ENCODE measurements around the gene PER1.

Gene PER1

DNA sequence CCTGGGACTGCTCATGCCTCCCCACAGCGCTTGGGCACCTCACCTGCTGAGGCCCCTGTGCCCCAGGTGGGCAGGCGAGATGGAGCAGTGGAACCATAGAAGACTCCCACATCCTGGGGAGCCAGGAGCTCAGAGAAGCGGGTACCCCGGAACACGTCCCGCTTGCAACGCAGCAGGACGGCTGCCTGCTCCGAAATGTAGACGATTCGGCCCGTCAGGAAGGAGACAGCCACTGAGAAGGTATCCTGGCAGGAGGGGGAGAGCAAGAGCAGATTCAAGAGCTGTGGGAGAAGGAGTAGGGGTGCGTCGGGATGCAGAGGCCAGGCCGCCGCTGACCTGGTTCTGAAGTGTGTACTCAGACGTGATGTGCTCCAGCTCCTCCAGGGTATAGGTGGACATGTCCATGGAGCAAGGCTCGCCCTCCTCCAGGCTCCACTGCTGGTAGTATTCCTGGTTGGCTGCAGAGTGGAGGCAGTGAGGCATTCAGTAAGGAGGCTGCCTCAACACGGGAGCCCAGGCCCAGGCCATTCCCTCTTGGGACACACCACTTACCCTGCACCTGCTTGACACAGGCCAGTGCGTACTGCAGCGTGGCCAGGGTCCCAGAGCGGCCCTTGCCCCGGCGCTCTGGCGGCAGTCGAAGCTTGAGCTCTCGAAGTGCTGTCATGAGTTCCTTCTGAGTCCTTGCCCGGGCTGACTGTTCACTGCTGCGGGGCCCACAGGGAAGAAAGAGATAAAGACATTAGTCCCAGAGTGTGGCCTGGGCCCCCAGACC is 2.6 kb downstream of the PER1 start:
- Histone ChIP-seq H3K18ac (ENCODE audit: low read depth in 1 of 2, low read length in 2 of 2) (no peak overlapping the region), H2AFZ (ENCODE audit: low read depth, low read length) (no peak overlapping the region), H3K4me3 (ENCODE audit: insufficient read depth in 1 of 2, low read depth in 1 of 2, low read length in 2 of 2) (no peak overlapping the region), H3K9ac (ENCODE audit: low read length) (no peak overlapping the region), H4K91ac (ENCODE audit: low read length) (no peak overlapping the region), H3K27me3 (ENCODE audit: control insufficient read depth in 1 of 2, insufficient read depth in 1 of 2, low read length in 2 of 2) (no peaks in the 10 kb centered on the region), H2BK120ac (ENCODE audit: low read depth, low read length) (no peak overlapping the region), H3K14ac (ENCODE audit: low read length in 2 of 2) (no peak overlapping the region), H3K4me2 (ENCODE audit: low read length, poor library complexity, severe bottlenecking) (no peak overlapping the region), H2AK5ac (ENCODE audit: low read length, severe bottlenecking) (no peak overlapping the region), H3K79me1 (replicated peaks; ENCODE audit: low read length, poor library complexity, severe bottlenecking) (peaks cover 39% of the 10 kb centered on the region), H3K4ac (ENCODE audit: low read depth in 1 of 2, low read length in 2 of 2) (no peak overlapping the region), H2BK12ac (ENCODE audit: low read length in 2 of 2) (no peak overlapping the region), H3K9me3 (ENCODE audit: control insufficient read depth, low read length) (no peaks in the 10 kb centered on the region), H2BK5ac (ENCODE audit: low read depth, low read length, poor library complexity, severe bottlenecking) (no peak overlapping the region), H3K27ac (ENCODE audit: low read length, poor library complexity, severe bottlenecking) (no peak overlapping the region), H2BK15ac (ENCODE audit: low read depth, poor library complexity, severe bottlenecking) (no peak overlapping the region), H3K4me1 (ENCODE audit: control insufficient read depth, insufficient read depth, low read depth, low read length) (peaks cover 36% of the 10 kb centered on the region), H4K8ac (ENCODE audit: low read length) (no peak overlapping the region), H3K23ac (ENCODE audit: low read length in 2 of 2) (no peak overlapping the region), H3K36me3 (ENCODE audit: control insufficient read depth in 1 of 2, insufficient read depth in 2 of 2, low read depth in 1 of 2, low read length in 2 of 2) (peaks cover 52 to 60% of the 10 kb centered on the region in 2 experiments)
- DNase-seq = no peak
- WGBS = 95% methylated on average over 29 of the region's 29 CpGs

GRCh38 chr17:8148560-8148959 is 3.6 kb downstream of the PER1 start:
- no peak overlapping the region for H3K4me3 ChIP-seq (ENCODE audit: insufficient read depth in 1 of 2, low read depth in 1 of 2, low read length in 2 of 2)
- no peak overlapping the region for H3K9ac ChIP-seq (ENCODE audit: low read length)
- peaks cover 38% of the 10 kb centered on the region for H3K79me1 ChIP-seq (replicated peaks; ENCODE audit: low read length, poor library complexity, severe bottlenecking)
- no peak overlapping the region for H2BK120ac ChIP-seq (ENCODE audit: low read depth, low read length)
- no peak overlapping the region for H2AK5ac ChIP-seq (ENCODE audit: low read length, severe bottlenecking)
- H3K27me3 ChIP-seq (ENCODE audit: control insufficient read depth in 1 of 2, insufficient read depth in 1 of 2, low read length in 2 of 2) = no peaks in the 10 kb centered on the region
- no peaks in the 10 kb centered on the region for H3K9me3 ChIP-seq (ENCODE audit: control insufficient read depth, low read length)
- 96% methylated on average over 11 of the region's 13 CpGs for WGBS
- H3K18ac ChIP-seq (ENCODE audit: low read depth in 1 of 2, low read length in 2 of 2) = no peak overlapping the region
- no peak overlapping the region for H3K14ac ChIP-seq (ENCODE audit: low read length in 2 of 2)
- peaks cover 62 to 70% of the 10 kb centered on the region in 2 experiments for H3K36me3 ChIP-seq (ENCODE audit: control insufficient read depth in 1 of 2, insufficient read depth in 2 of 2, low read depth in 1 of 2, low read length in 2 of 2)
- no peak overlapping the region for H4K8ac ChIP-seq (ENCODE audit: low read length)
- no peak overlapping the region for H3K4ac ChIP-seq (ENCODE audit: low read depth in 1 of 2, low read length in 2 of 2)
- H3K23ac ChIP-seq (ENCODE audit: low read length in 2 of 2) = no peak overlapping the region
- no peak for DNase-seq
- peaks cover 29% of the 10 kb centered on the region for H3K4me1 ChIP-seq (ENCODE audit: control insufficient read depth, insufficient read depth, low read depth, low read length)
- H3K4me2 ChIP-seq (ENCODE audit: low read length, poor library complexity, severe bottlenecking) = no peak overlapping the region
- H2BK12ac ChIP-seq (ENCODE audit: low read length in 2 of 2) = no peak overlapping the region
- H2BK5ac ChIP-seq (ENCODE audit: low read depth, low read length, poor library complexity, severe bottlenecking) = no peak overlapping the region
- no peak overlapping the region for H4K91ac ChIP-seq (ENCODE audit: low read length)
- no peak overlapping the region for H2BK15ac ChIP-seq (ENCODE audit: low read depth, poor library complexity, severe bottlenecking)
- no peak overlapping the region for H2AFZ ChIP-seq (ENCODE audit: low read depth, low read length)
- no peak overlapping the region for H3K27ac ChIP-seq (ENCODE audit: low read length, poor library complexity, severe bottlenecking)

DNA sequence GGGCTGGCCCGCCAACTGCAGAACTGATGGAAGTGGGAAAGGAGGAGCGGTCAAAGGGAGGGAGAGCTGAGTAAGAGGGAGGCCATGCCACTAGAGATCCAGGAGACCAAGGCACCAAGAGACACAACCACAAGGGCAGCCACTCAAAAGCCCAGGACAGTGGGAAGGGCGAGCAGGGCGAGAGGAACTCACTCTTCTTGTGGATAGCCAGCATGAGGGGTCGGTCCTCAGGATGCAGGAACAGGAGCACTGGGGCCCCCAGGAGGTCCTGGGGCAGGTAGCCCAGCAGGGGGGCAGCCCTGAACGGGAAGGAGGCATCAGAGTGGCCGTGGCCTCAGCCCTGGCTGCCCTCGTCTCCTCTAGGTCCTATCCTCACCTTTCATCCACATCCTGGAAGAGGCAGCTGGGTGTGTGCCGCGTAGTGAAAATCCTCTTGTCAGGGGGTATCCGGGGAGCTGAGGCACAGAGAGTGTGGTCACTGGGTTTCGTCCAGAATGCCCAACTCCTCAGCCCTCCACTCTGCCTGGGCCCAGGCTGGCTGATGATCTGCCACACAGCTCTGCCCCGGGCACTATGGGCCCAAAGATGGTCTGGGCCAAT is 4.3 kb downstream of the PER1 start:
- Histone ChIP-seq H2AK5ac (ENCODE audit: low read length, severe bottlenecking) (no peak overlapping the region), H3K14ac (ENCODE audit: low read length in 2 of 2) (no peak overlapping the region), H2BK120ac (ENCODE audit: low read depth, low read length) (no peak overlapping the region), H3K23ac (ENCODE audit: low read length in 2 of 2) (no peak overlapping the region), H3K27me3 (ENCODE audit: control insufficient read depth in 1 of 2, insufficient read depth in 1 of 2, low read length in 2 of 2) (no peaks in the 10 kb centered on the region), H3K9ac (ENCODE audit: low read length) (no peak overlapping the region), H3K4me3 (ENCODE audit: insufficient read depth in 1 of 2, low read depth in 1 of 2, low read length in 2 of 2) (no peak overlapping the region), H3K9me3 (ENCODE audit: control insufficient read depth, low read length) (no peaks in the 10 kb centered on the region), H4K8ac (ENCODE audit: low read length) (no peak overlapping the region), H4K91ac (ENCODE audit: low read length) (peak overlapping the region; percentile 10), H3K79me1 (replicated peaks; ENCODE audit: low read length, poor library complexity, severe bottlenecking) (peaks cover 37% of the 10 kb centered on the region), H2BK5ac (ENCODE audit: low read depth, low read length, poor library complexity, severe bottlenecking) (no peak overlapping the region), H3K18ac (ENCODE audit: low read depth in 1 of 2, low read length in 2 of 2) (no peak overlapping the region), H3K4me2 (ENCODE audit: low read length, poor library complexity, severe bottlenecking) (no peak overlapping the region), H2AFZ (ENCODE audit: low read depth, low read length) (no peak overlapping the region), H2BK12ac (ENCODE audit: low read length in 2 of 2) (no peak overlapping the region), H2BK15ac (ENCODE audit: low read depth, poor library complexity, severe bottlenecking) (no peak overlapping the region), H3K27ac (ENCODE audit: low read length, poor library complexity, severe bottlenecking) (no peak overlapping the region), H3K4me1 (ENCODE audit: control insufficient read depth, insufficient read depth, low read depth, low read length) (peaks cover 25% of the 10 kb centered on the region), H3K36me3 (ENCODE audit: control insufficient read depth in 1 of 2, insufficient read depth in 2 of 2, low read depth in 1 of 2, low read length in 2 of 2) (peaks cover 63 to 75% of the 10 kb centered on the region in 2 experiments), H3K4ac (ENCODE audit: low read depth in 1 of 2, low read length in 2 of 2) (no peak overlapping the region)
- 96% methylated on average over 13 of the region's 13 CpGs for WGBS
- no peak for DNase-seq

GRCh38 chr17:8147141-8147804 is 4.9 kb downstream of the PER1 start:
- H3K36me3 ChIP-seq (ENCODE audit: control insufficient read depth in 1 of 2, insufficient read depth in 2 of 2, low read depth in 1 of 2, low read length in 2 of 2) = peaks cover 69 to 81% of the 10 kb centered on the region in 2 experiments
- no peaks in the 10 kb centered on the region for H3K27me3 ChIP-seq (ENCODE audit: control insufficient read depth in 1 of 2, insufficient read depth in 1 of 2, low read length in 2 of 2)

More at GRCh38 chr17:8147141-8147804, 4.9 kb downstream of the PER1 start:
- H2AK5ac ChIP-seq (ENCODE audit: low read length, severe bottlenecking) = no peak overlapping the region
- no peak overlapping the region for H3K4me2 ChIP-seq (ENCODE audit: low read length, poor library complexity, severe bottlenecking)
- H4K8ac ChIP-seq (ENCODE audit: low read length) = no peak overlapping the region
- H3K4me1 ChIP-seq (ENCODE audit: control insufficient read depth, insufficient read depth, low read depth, low read length) = peaks cover 20% of the 10 kb centered on the region
- no peak overlapping the region for H2BK15ac ChIP-seq (ENCODE audit: low read depth, poor library complexity, severe bottlenecking)
- peak overlapping the region; percentile 10 for H4K91ac ChIP-seq (ENCODE audit: low read length)
- H3K79me1 ChIP-seq (replicated peaks; ENCODE audit: low read length, poor library complexity, severe bottlenecking) = peaks cover 38% of the 10 kb centered on the region
- H2AFZ ChIP-seq (ENCODE audit: low read depth, low read length) = no peak overlapping the region
- H2BK120ac ChIP-seq (ENCODE audit: low read depth, low read length) = no peak overlapping the region
- H3K4ac ChIP-seq (ENCODE audit: low read depth in 1 of 2, low read length in 2 of 2) = no peak overlapping the region
- no peak overlapping the region for H3K27ac ChIP-seq (ENCODE audit: low read length, poor library complexity, severe bottlenecking)
- no peak overlapping the region for H3K4me3 ChIP-seq (ENCODE audit: insufficient read depth in 1 of 2, low read depth in 1 of 2, low read length in 2 of 2)
- H2BK12ac ChIP-seq (ENCODE audit: low read length in 2 of 2) = no peak overlapping the region
- no peak overlapping the region for H2BK5ac ChIP-seq (ENCODE audit: low read depth, low read length, poor library complexity, severe bottlenecking)
- 94% methylated on average over 25 of the region's 26 CpGs for WGBS
- H3K18ac ChIP-seq (ENCODE audit: low read depth in 1 of 2, low read length in 2 of 2) = no peak overlapping the region
- no peak overlapping the region for H3K23ac ChIP-seq (ENCODE audit: low read length in 2 of 2)
- no peak for DNase-seq
- no peak overlapping the region for H3K14ac ChIP-seq (ENCODE audit: low read length in 2 of 2)
- H3K9ac ChIP-seq (ENCODE audit: low read length) = no peak overlapping the region
- no peaks in the 10 kb centered on the region for H3K9me3 ChIP-seq (ENCODE audit: control insufficient read depth, low read length)
